H9 (cell line): ENCODE results near the gene TTF2. TPM values are rescaled to one million over a fixed set of nuclear protein-coding genes. Genes with fewer than 3 reads are reported as not detected.

Source experiments
- DNase-seq: peaks from one replicate; pipeline ENCODE4 v3.0.0-alpha.2; 2017
- H2AFZ ChIP-seq: one replicate; pipeline ENCODE4 v1.6.1; 2013; ENCODE audit warnings: mild to moderate bottlenecking, low read length, control low read depth, moderate library complexity
- H2AK5ac ChIP-seq: 2 replicates; pipeline ENCODE4 v1.6.1; 2013; ENCODE audit warnings: low read length, control low read depth, mixed read lengths; ENCODE audit not compliant: insufficient read length
- H2BK120ac ChIP-seq: one replicate; pipeline ENCODE4 v1.6.1; 2013; ENCODE audit warnings: low read depth, mild to moderate bottlenecking, low read length, control low read depth, inconsistent platforms; ENCODE audit not compliant: poor library complexity, severe bottlenecking
- H2BK12ac ChIP-seq: 2 replicates; pipeline ENCODE4 v1.6.1; 2013; ENCODE audit warnings: low read length, control low read depth, mixed read lengths, low read depth; ENCODE audit not compliant: insufficient read length
- H2BK15ac ChIP-seq: 2 replicates; pipeline ENCODE4 v1.6.1; 2013; ENCODE audit warnings: low read depth, low read length, control low read depth
- H2BK20ac ChIP-seq: one replicate; pipeline ENCODE4 v1.6.1; 2013; ENCODE audit warnings: low read depth, mild to moderate bottlenecking, low read length, control low read depth, inconsistent platforms; ENCODE audit not compliant: poor library complexity, severe bottlenecking
- H2BK5ac ChIP-seq: 2 replicates; pipeline ENCODE4 v1.6.1; 2013; ENCODE audit warnings: low read length, control low read depth, mixed read lengths; ENCODE audit not compliant: insufficient read length
- H3K14ac ChIP-seq: 2 replicates; pipeline ENCODE4 v1.6.1; 2013; ENCODE audit warnings: low read length, control low read depth; ENCODE audit not compliant: insufficient read depth
- H3K18ac ChIP-seq: 2 replicates; pipeline ENCODE4 v1.6.1; 2013; ENCODE audit warnings: low read depth, mild to moderate bottlenecking, mixed read lengths, low read length, control low read depth; ENCODE audit not compliant: insufficient read length
- H3K23ac ChIP-seq: 2 replicates; pipeline ENCODE4 v1.6.1; 2013; ENCODE audit warnings: low read length, control low read depth, mixed read lengths, low read depth; ENCODE audit not compliant: insufficient read length
- H3K23me2 ChIP-seq: 2 replicates; pipeline ENCODE4 v1.6.1; 2013; ENCODE audit warnings: low read depth, mild to moderate bottlenecking, mixed read lengths, low read length, control low read depth; ENCODE audit not compliant: insufficient read length, poor library complexity, severe bottlenecking
- H3K27ac ChIP-seq: 2 replicates; pipeline ENCODE4 v1.5.1; 2013; ENCODE audit warnings: low read length, control low read depth, mixed read lengths, low read depth; ENCODE audit not compliant: insufficient read length
- H3K27me3 ChIP-seq: 2 replicates; pipeline ENCODE4 v1.6.1; 2013; ENCODE audit warnings: low read length, control low read depth, inconsistent platforms; ENCODE audit not compliant: insufficient read depth
- H3K4ac ChIP-seq: 2 replicates; pipeline ENCODE4 v1.6.1; 2013; ENCODE audit warnings: low read depth, mild to moderate bottlenecking, control low read depth, inconsistent platforms, low read length, moderate library complexity
- H3K4me1 ChIP-seq: 2 replicates; pipeline ENCODE4 v1.6.1; 2013; ENCODE audit warnings: low read length, control low read depth, inconsistent platforms; ENCODE audit not compliant: insufficient read depth
- H3K4me2 ChIP-seq: 2 replicates; pipeline ENCODE4 v1.6.1; 2013; ENCODE audit warnings: low read length, control low read depth, mixed read lengths; ENCODE audit not compliant: insufficient read length, insufficient read depth
- H3K56ac ChIP-seq: 2 replicates; pipeline ENCODE4 v1.6.1; 2013; ENCODE audit warnings: low read depth, mild to moderate bottlenecking, mixed read lengths, low read length, control low read depth; ENCODE audit not compliant: insufficient read length
- H3K79me1 ChIP-seq: 2 replicates; pipeline ENCODE4 v1.6.1; 2013; ENCODE audit warnings: low read depth, mild to moderate bottlenecking, moderate library complexity, low read length, control low read depth, inconsistent platforms; ENCODE audit not compliant: insufficient read depth, poor library complexity, severe bottlenecking
- H3K79me2 ChIP-seq: 2 replicates; pipeline ENCODE4 v1.6.1; 2013; ENCODE audit warnings: low read length, control low read depth, inconsistent platforms; ENCODE audit not compliant: insufficient read depth
- H3K9ac ChIP-seq: 2 replicates; pipeline ENCODE4 v1.6.1; 2013; ENCODE audit warnings: low read length, control low read depth, mixed read lengths; ENCODE audit not compliant: insufficient read length; ENCODE audit errors: extremely low read depth
- H3K9me3 ChIP-seq: one replicate; pipeline ENCODE4 v1.6.1; 2013; ENCODE audit warnings: low read depth, low read length, inconsistent platforms; ENCODE audit not compliant: control insufficient read depth
- H3T11ph ChIP-seq: one replicate; pipeline ENCODE4 v1.6.1; 2013; ENCODE audit warnings: mild to moderate bottlenecking, low read length, control low read depth, inconsistent platforms
- H4K20me1 ChIP-seq: one replicate; pipeline ENCODE4 v1.6.1; 2013; ENCODE audit not compliant: control insufficient read depth, insufficient read length, insufficient read depth
- H4K5ac ChIP-seq: 2 replicates; pipeline ENCODE4 v1.6.1; 2013; ENCODE audit warnings: low read depth, mild to moderate bottlenecking, mixed read lengths, low read length, control low read depth; ENCODE audit not compliant: insufficient read length
- H4K8ac ChIP-seq: replicated peaks from 2 replicates; pipeline ENCODE4 v1.6.1; 2013; ENCODE audit warnings: low read length, control low read depth, mixed read lengths, low read depth; ENCODE audit not compliant: insufficient read length
- H4K91ac ChIP-seq: 2 replicates; pipeline ENCODE4 v1.6.1; 2013; ENCODE audit warnings: low read depth, mild to moderate bottlenecking, moderate library complexity, mixed read lengths, low read length, control low read depth; ENCODE audit not compliant: insufficient read length
- H3K27ac Mint-ChIP-seq, 3 experiments: 2 replicates in 2 of 3; 3 replicates in 1 of 3; pipeline ENCODE4 v1.8.0; 2020 to 2021; ENCODE audit warnings: mixed read lengths in 3 of 3, mild to moderate bottlenecking in 1 of 3, moderate library complexity in 1 of 3
- H3K27me3 Mint-ChIP-seq: 2 replicates; pipeline ENCODE4 v1.8.0; 2021; ENCODE audit warnings: low read depth, mild to moderate bottlenecking, moderate library complexity, mixed read lengths
- H3K36me3 Mint-ChIP-seq, 3 experiments: 2 replicates in 2 of 3; 3 replicates in 1 of 3; pipeline ENCODE4 v1.8.0; 2020 to 2021; ENCODE audit warnings: low read depth in 3 of 3, mixed read lengths in 3 of 3; ENCODE audit not compliant: insufficient read depth in 1 of 3
- H3K4me1 Mint-ChIP-seq, 2 experiments: 2 replicates each; pipeline ENCODE4 v1.8.0; 2020; ENCODE audit warnings: mixed read lengths in 2 of 2
- H3K4me3 Mint-ChIP-seq, 2 experiments: 2 replicates in 1 of 2; 3 replicates in 1 of 2; pipeline ENCODE4 v1.8.0; 2020 to 2021; ENCODE audit warnings: mild to moderate bottlenecking in 2 of 2, mixed read lengths in 2 of 2, moderate library complexity in 1 of 2
- H3K9me3 Mint-ChIP-seq, 2 experiments: 2 replicates in 1 of 2; 3 replicates in 1 of 2; pipeline ENCODE4 v1.8.0; 2020; ENCODE audit warnings: mild to moderate bottlenecking in 2 of 2, mixed read lengths in 2 of 2, moderate library complexity in 1 of 2
- CTCF ChIP-seq: fragments of 200-600 bp; sonication (generic); conservative IDR thresholded peaks from 3 replicates; pipeline ENCODE4 v1.8.0; 2021; ENCODE audit warnings: antibody characterized with exemption, mild to moderate bottlenecking
- WGBS: extraction: QIAGEN DNeasy Blood & Tissue Kit; methylation state at CpG from one replicate; pipeline ENCODE4 v1.1.7; 2013; ENCODE audit warnings: missing lambda C conversion rate, low lambda C conversion rate, mixed read lengths; ENCODE audit not compliant: insufficient read length; ENCODE audit errors: extremely low coverage; 5-methylcytosine and 5-hydroxymethylcytosine counted together
- total RNA-seq: library from RNA; stranded (reverse); gene quantifications from 2 replicates; pipeline ENCODE4 v1.2.1, GENCODE V29; 2021

The TTF2 gene
- total RNA-seq, 1 experiment from 2014 or later = 86.4 TPM

GRCh38 chr1:117036018-117036461, 24.1 kb upstream of the TTF2 start:
- no peak overlapping the region for H2BK20ac ChIP-seq

More at GRCh38 chr1:117036018-117036461, 24.1 kb upstream of the TTF2 start:
- H4K8ac ChIP-seq = no peak overlapping the region
- no peaks in the 10 kb centered on the region for H3K79me1 ChIP-seq
- no peak overlapping the region for H4K5ac ChIP-seq
- no peak overlapping the region for H3K56ac ChIP-seq
- no peak overlapping the region for H3K4me3 Mint-ChIP-seq
- no peak overlapping the region for H2BK120ac ChIP-seq
- DNase-seq = peak; percentile 60
- H3K4me2 ChIP-seq = no peak overlapping the region
- H3K4me1 Mint-ChIP-seq = peaks cover 11 to 25% of the 10 kb centered on the region in 2 experiments
- H3K27ac ChIP-seq = no peak overlapping the region
- no peak overlapping the region for H2AFZ ChIP-seq
- H2BK5ac ChIP-seq = no peak overlapping the region
- no peaks in the 10 kb centered on the region for H3K27me3 ChIP-seq
- no peaks in the 10 kb centered on the region for H3K27me3 Mint-ChIP-seq
- no peaks in the 10 kb centered on the region; the same call in 1 of the 2 replicates for H3K4me1 ChIP-seq
- H3K9me3 Mint-ChIP-seq = peaks cover 0 to 2% of the 10 kb centered on the region in 2 experiments; a peak in 1 of 5 replicates
- no peak overlapping the region for H3K9ac ChIP-seq
- no peak overlapping the region for H3K23ac ChIP-seq
- H3T11ph ChIP-seq = no peak overlapping the region
- H3K27ac Mint-ChIP-seq = no peak overlapping the region
- no peak overlapping the region for H3K18ac ChIP-seq
- H2AK5ac ChIP-seq = no peak overlapping the region
- peak; percentile 22; the same call in 2 of the 3 replicates for TF ChIP-seq CTCF
- WGBS = no CpG with 5 or more reads among the region's 6 CpGs
- no peak overlapping the region for H3K4ac ChIP-seq
- H3K14ac ChIP-seq = no peak overlapping the region
- H3K23me2 ChIP-seq = no peaks in the 10 kb centered on the region
- H2BK15ac ChIP-seq = no peak overlapping the region
- no peaks in the 10 kb centered on the region for H3K79me2 ChIP-seq
- H4K20me1 ChIP-seq = no peaks in the 10 kb centered on the region
- no peaks in the 10 kb centered on the region for H3K36me3 Mint-ChIP-seq
- no peak overlapping the region for H2BK12ac ChIP-seq
- H4K91ac ChIP-seq = no peak overlapping the region
- H3K9me3 ChIP-seq = no peaks in the 10 kb centered on the region
